GM06990 (cell line): ENCODE measurements around the gene HECTD3.

Experiments
- DNase-seq: peaks from one replicate; pipeline ENCODE4 v3.0.0-alpha.2; 2011; ENCODE audit not compliant: insufficient read length; ENCODE audit errors: extremely low read depth
- H3K27me3 ChIP-seq: replicated peaks from 2 replicates; pipeline ENCODE4 v1.6.0; 2011; ENCODE audit warnings: low read length; ENCODE audit not compliant: control insufficient read depth, insufficient read depth
- H3K36me3 ChIP-seq: 2 replicates; pipeline ENCODE4 v1.5.1; 2011; ENCODE audit warnings: low read length; ENCODE audit not compliant: control insufficient read depth, insufficient read depth
- H3K4me3 ChIP-seq: replicated peaks from 2 replicates; pipeline ENCODE4 v1.5.1; 2011; ENCODE audit warnings: low read depth, mild to moderate bottlenecking, control low read depth, low read length
- TF ChIP-seq, protein P1 (sequence below): IDR thresholded peaks from 2 replicates; pipeline ENCODE4 v1.5.1; 2011; ENCODE audit warnings: low read length, control low read depth, mild to moderate bottlenecking, inconsistent platforms; ENCODE audit not compliant: insufficient read depth, poor library complexity, severe bottlenecking

Gene HECTD3

DNA sequence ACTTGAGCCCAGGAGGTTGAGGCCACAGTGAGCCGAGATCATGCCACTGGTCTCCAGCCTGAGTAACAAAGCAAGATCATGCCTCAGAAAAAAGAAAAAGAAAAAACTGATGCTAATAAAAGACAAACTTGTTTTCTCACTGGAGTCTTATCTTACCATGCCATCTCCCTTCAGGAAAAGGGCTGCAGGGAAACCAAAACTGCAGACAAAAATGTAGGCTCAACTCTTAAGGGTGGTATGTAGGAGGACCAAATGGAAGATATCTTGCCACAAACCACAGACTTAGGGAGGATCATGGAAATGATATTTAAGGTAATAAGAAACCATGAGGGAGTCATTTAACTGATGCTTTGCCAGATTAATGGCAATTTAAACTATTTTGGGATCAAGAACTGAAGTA lies 33.8 kb upstream of the HECTD3 start:
- Histone ChIP-seq H3K36me3 (no peaks in the 10 kb centered on the region), H3K27me3 (no peaks in the 10 kb centered on the region), H3K4me3 (no peak overlapping the region)
- DNase-seq: no peak
- TF ChIP-seq, protein P1, sequence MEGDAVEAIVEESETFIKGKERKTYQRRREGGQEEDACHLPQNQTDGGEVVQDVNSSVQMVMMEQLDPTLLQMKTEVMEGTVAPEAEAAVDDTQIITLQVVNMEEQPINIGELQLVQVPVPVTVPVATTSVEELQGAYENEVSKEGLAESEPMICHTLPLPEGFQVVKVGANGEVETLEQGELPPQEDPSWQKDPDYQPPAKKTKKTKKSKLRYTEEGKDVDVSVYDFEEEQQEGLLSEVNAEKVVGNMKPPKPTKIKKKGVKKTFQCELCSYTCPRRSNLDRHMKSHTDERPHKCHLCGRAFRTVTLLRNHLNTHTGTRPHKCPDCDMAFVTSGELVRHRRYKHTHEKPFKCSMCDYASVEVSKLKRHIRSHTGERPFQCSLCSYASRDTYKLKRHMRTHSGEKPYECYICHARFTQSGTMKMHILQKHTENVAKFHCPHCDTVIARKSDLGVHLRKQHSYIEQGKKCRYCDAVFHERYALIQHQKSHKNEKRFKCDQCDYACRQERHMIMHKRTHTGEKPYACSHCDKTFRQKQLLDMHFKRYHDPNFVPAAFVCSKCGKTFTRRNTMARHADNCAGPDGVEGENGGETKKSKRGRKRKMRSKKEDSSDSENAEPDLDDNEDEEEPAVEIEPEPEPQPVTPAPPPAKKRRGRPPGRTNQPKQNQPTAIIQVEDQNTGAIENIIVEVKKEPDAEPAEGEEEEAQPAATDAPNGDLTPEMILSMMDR: no peak

DNA sequence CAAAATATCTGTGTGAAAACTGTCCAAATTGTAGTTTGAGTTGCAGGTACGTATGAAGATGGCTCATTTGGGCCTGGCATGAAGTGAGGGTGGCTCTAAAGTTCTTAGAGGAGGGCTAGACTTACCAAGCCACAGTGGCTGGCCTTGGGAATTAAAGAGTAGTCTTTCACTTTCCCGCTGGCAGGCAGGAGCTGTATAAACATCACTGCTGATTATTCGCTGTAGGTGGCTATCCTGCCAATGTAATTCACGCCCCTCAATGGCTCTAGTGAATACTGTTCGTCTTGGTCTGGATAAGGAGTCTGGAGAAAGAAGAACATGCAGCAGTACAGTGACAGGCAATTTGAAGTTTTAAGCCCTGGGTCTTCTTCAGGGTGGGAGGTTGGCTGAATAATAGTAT lies 32.0 kb upstream of the HECTD3 start:
- no peaks in the 10 kb centered on the region for H3K27me3 ChIP-seq
- TF ChIP-seq, protein P1: no peak
- H3K4me3 ChIP-seq: no peak overlapping the region
- no peak for DNase-seq
- no peaks in the 10 kb centered on the region for H3K36me3 ChIP-seq

DNA sequence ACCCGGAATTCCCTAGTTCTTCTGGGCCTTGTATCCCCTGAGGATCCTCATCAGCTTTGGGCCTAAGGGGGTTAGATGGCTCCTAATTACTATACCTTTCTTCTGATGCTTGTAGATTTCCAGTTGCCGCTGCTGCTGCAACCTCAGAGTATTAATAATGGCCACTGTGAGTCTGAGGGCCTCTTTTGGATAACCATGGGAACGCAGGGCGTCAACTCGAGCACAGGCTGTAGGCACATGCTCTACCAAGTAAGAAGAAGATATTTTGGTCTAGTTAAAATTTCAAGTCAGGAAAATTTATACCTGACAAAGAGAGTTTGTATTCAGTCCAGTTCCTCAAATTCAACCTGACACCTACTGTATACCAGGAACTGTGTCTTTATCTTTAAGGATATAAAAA lies 29.2 kb upstream of the HECTD3 start:
- Histone ChIP-seq H3K36me3 (no peaks in the 10 kb centered on the region), H3K27me3 (no peaks in the 10 kb centered on the region), H3K4me3 (no peak overlapping the region)
- DNase-seq: no peak
- TF ChIP-seq, protein P1: no peak

DNA sequence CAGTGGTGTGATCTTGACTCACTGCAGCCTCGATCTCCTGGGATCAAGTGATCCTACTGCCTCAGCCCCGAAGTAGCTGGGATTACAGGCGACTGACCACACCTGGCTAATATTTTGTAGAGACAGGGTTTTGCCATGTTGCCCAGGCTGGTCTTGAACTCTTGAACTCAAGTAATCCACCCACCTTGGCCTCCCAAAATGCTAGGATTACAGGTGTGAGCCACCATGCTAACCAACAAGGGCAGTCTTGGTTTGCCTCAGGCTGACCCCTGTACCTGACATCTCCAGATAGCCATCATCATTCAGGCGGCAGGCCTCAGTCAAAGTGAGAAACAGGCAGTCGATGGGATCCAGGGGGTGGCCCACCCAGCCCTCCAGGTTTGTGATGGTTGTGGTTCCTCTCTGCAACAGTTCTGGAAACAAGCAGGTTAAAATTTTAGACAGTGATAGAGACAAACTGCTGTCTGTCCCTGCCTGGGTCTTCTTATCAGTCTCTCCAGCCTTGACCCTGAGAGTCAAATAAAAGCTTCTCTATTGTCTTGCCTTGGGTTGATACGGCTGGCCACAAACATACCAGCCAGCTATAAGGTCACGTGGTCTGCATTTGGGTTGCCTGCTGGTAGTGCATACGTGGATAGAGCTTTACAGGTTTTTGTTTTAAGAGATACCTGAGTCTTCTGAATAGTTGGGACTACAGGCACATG lies 27.7 kb upstream of the HECTD3 start:
- Histone ChIP-seq H3K4me3 (no peak overlapping the region), H3K36me3 (no peaks in the 10 kb centered on the region), H3K27me3 (no peaks in the 10 kb centered on the region)
- TF ChIP-seq, protein P1: no peak
- no peak for DNase-seq

DNA sequence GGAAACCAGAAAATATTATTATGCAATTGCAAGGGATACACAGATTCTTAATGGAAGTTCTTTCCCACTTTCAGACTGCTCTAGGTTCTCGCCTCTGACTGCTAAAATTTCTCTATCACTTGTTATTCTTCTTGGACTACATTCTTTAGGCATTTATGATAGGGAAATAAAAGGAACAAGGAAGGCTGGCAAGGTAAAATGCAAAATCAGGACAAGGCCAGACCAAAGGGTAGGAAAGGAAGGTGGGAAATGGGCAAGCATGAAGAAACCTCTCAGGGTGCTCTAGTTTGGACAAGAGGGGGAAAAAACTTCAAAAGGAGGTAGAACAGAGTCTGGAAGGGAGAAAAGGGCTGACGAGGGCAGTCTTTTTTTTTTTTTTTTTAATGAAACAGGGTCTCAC lies 27.1 kb upstream of the HECTD3 start:
- no peaks in the 10 kb centered on the region for H3K27me3 ChIP-seq
- no peaks in the 10 kb centered on the region for H3K36me3 ChIP-seq
- DNase-seq: no peak
- TF ChIP-seq, protein P1: no peak
- H3K4me3 ChIP-seq: no peak overlapping the region

DNA sequence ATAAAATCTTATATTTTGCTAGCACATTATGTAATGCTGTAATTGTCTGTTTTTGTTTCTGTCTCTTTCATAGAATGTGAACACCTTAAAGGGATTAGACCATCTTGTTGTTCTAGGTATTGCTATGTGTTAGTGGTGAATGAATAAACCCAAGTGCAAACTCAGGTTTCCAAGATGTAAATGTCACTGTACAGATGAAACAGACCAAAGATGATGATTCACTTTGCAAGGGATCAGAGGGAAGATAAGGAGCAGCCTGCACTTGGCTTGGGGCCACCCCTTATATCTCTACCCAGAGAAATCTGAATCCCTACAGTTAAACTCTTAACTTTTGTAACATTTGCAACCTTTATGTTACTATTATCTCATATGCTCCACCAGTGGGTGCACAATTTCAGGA lies 26.3 kb upstream of the HECTD3 start:
- no peak overlapping the region for H3K4me3 ChIP-seq
- no peak for DNase-seq
- no peaks in the 10 kb centered on the region for H3K27me3 ChIP-seq
- no peaks in the 10 kb centered on the region for H3K36me3 ChIP-seq
- TF ChIP-seq, protein P1: no peak
